ENCODE data around the gene PARD3B.

DNA sequence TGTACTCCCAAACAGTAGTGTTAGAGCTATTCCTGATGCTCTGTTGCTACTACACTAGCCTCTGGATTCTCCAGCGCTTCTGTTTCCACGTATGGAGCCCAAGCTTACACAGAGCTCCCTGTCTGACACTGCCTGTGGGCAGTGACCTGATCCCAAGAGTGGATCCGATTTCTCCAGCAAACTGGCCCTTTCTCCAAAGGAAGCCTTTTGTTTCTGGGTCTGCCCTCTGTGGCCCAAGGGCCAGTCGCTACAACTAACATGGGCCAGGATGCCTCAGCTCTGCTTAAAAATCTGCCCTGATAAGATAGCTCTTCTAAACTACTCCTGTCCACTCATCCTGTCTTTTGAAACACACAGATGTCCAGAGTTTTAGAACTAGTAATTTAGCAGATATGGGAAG is 964.4 kb downstream of the PARD3B start:
- TF ChIP-seq, protein P1, sequence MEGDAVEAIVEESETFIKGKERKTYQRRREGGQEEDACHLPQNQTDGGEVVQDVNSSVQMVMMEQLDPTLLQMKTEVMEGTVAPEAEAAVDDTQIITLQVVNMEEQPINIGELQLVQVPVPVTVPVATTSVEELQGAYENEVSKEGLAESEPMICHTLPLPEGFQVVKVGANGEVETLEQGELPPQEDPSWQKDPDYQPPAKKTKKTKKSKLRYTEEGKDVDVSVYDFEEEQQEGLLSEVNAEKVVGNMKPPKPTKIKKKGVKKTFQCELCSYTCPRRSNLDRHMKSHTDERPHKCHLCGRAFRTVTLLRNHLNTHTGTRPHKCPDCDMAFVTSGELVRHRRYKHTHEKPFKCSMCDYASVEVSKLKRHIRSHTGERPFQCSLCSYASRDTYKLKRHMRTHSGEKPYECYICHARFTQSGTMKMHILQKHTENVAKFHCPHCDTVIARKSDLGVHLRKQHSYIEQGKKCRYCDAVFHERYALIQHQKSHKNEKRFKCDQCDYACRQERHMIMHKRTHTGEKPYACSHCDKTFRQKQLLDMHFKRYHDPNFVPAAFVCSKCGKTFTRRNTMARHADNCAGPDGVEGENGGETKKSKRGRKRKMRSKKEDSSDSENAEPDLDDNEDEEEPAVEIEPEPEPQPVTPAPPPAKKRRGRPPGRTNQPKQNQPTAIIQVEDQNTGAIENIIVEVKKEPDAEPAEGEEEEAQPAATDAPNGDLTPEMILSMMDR (conservative IDR thresholded peaks at IDR 0.05; ENCODE audit: low read depth, low read length) = no peak
- TF ChIP-seq EZH2 (IDR thresholded peaks at IDR 0.05; ENCODE audit: borderline replicate concordance, low read depth, low read length, poor library complexity, severe bottlenecking) = no peak

Measured in A673 (cell line).